H1 (cell line): ENCODE measurements around the gene UQCC3. TPM values are rescaled to one million over a fixed set of nuclear protein-coding genes. Genes with fewer than 3 reads are reported as not detected.
A peak's percentile ranks its signal among the peaks of the same experiment; 100 is the strongest.

Experiments used
- CTCF ChIA-PET: fragments of 300-600 bp; sonication (Branson Sonifier 250); formaldehyde crosslinking; loops from one replicate; lab custom pipeline; 2021; ENCODE audit not compliant: partially characterized antibody; lab: Charles Lee
- POLR2A ChIA-PET: fragments of 300-600 bp; sonication (Branson Sonifier 250); formaldehyde crosslinking; loops from one replicate; lab custom pipeline; 2021; ENCODE audit warnings: inconsistent platforms; ENCODE audit not compliant: partially characterized antibody; lab: Charles Lee
- DNase-seq, 2 experiments: peaks; one replicate each; pipeline versions ENCODE4 v3.0.0 to v3.0.0-alpha.2; 2010 to 2022; ENCODE audit warnings: low spot score in 2 of 2, low read depth in 1 of 2, mixed read lengths in 1 of 2
- FAIRE-seq: peaks from 2 replicates; lab custom pipeline; 2011; peaks lifted over from hg19 to GRCh38; lab: Jason Lieb, UNC
- H2AFZ ChIP-seq: 2 replicates; pipeline ENCODE4 v1.8.1; 2012; ENCODE audit warnings: low read length, inconsistent platforms
- H2AK5ac ChIP-seq: 2 replicates; pipeline ENCODE4 v1.6.1; 2013; ENCODE audit warnings: low read depth, low read length
- H2BK120ac ChIP-seq: replicated peaks from 2 replicates; pipeline ENCODE3; 2013; ENCODE audit warnings: low read depth, low read length, inconsistent platforms
- H2BK12ac ChIP-seq: 2 replicates; pipeline ENCODE4 v1.6.1; 2013; ENCODE audit warnings: low read depth, low read length
- H2BK15ac ChIP-seq: 2 replicates; pipeline ENCODE4 v1.6.1; 2013; ENCODE audit warnings: low read length
- H2BK20ac ChIP-seq: 2 replicates; pipeline ENCODE4 v1.6.1; 2013; ENCODE audit warnings: low read length
- H2BK5ac ChIP-seq: 2 replicates; pipeline ENCODE4 v1.6.1; 2013; ENCODE audit warnings: low read depth, low read length
- H3K14ac ChIP-seq: 2 replicates; pipeline ENCODE4 v1.6.1; 2013; ENCODE audit warnings: inconsistent platforms; ENCODE audit not compliant: insufficient read length
- H3K18ac ChIP-seq: 2 replicates; pipeline ENCODE4 v1.6.1; 2013; ENCODE audit warnings: low read length; ENCODE audit errors: extremely low read depth
- H3K23ac ChIP-seq: 2 replicates; pipeline ENCODE4 v1.6.1; 2013; ENCODE audit warnings: inconsistent platforms; ENCODE audit not compliant: insufficient read length
- H3K23me2 ChIP-seq: 2 replicates; pipeline ENCODE4 v1.6.1; 2013; ENCODE audit warnings: low read depth, low read length
- H3K27ac ChIP-seq: 2 replicates; pipeline ENCODE4 v1.6.1; 2011; ENCODE audit warnings: low read depth, low read length, inconsistent platforms
- H3K27me3 ChIP-seq, 4 experiments: replicated peaks in 1 of 4; 1 replicate in 1 of 4; 2 replicates in 3 of 4; pipeline versions ENCODE4 v1.6.1 to v1.8.1; 2011 to 2013; ENCODE audit warnings: low read length in 3 of 4, mild to moderate bottlenecking in 3 of 4, inconsistent platforms in 2 of 4, mixed read lengths in 2 of 4, moderate library complexity in 1 of 4; ENCODE audit not compliant: control insufficient read depth in 3 of 4, insufficient read depth in 3 of 4; ENCODE audit errors: extremely low read depth in 1 of 4
- H3K36me3 ChIP-seq, 4 experiments: 2 replicates each; pipeline versions ENCODE4 v1.6.1 to v1.8.1; 2011 to 2013; ENCODE audit warnings: mild to moderate bottlenecking in 4 of 4, low read length in 3 of 4, moderate library complexity in 2 of 4, control low read depth in 1 of 4, inconsistent platforms in 1 of 4; ENCODE audit not compliant: insufficient read depth in 4 of 4, control insufficient read depth in 2 of 4
- H3K4ac ChIP-seq: replicated peaks from 2 replicates; pipeline ENCODE3; 2013; ENCODE audit warnings: low read length, low read depth, mixed read lengths, inconsistent platforms; ENCODE audit not compliant: insufficient read length
- H3K4me1 ChIP-seq, 4 experiments: replicated peaks in 1 of 4; 1 replicate in 1 of 4; 2 replicates in 3 of 4; pipeline versions ENCODE4 v1.6.1 to v1.8.1; 2011 to 2013; ENCODE audit warnings: low read length in 3 of 4, inconsistent platforms in 2 of 4, mixed read lengths in 1 of 4; ENCODE audit not compliant: insufficient read depth in 4 of 4, control insufficient read depth in 3 of 4
- H3K4me2 ChIP-seq, 2 experiments: 2 replicates each; pipeline versions ENCODE4 v1.6.1 to v1.8.1; 2011 to 2013; ENCODE audit warnings: low read depth in 2 of 2, low read length in 2 of 2, control low read depth in 1 of 2, inconsistent platforms in 1 of 2, mild to moderate bottlenecking in 1 of 2; ENCODE audit not compliant: insufficient read depth in 1 of 2
- H3K4me3 ChIP-seq, 4 experiments: fragments of 200-600, 300-600 bp in 1 of 4; sonication (generic), shearing (Covaris generic), sonication (Bioruptor Twin) in 1 of 4; 2 replicates each; pipeline versions ENCODE4 v1.5.1 to v1.8.1; 2011 to 2016; ENCODE audit warnings: low read length in 4 of 4, low read depth in 3 of 4, control low read depth in 2 of 4, inconsistent platforms in 2 of 4, mild to moderate bottlenecking in 2 of 4, mixed read lengths in 1 of 4, moderate library complexity in 1 of 4; ENCODE audit not compliant: insufficient read depth in 2 of 4; ENCODE audit errors: extremely low read depth in 1 of 4
- H3K56ac ChIP-seq: replicated peaks from 2 replicates; pipeline ENCODE3; 2013; ENCODE audit warnings: low read depth, mild to moderate bottlenecking, mixed read lengths, low read length, inconsistent platforms; ENCODE audit not compliant: insufficient read length
- H3K79me1 ChIP-seq: 2 replicates; pipeline ENCODE4 v1.6.1; 2013; ENCODE audit warnings: low read depth, low read length, control low read depth
- H3K79me2 ChIP-seq, 2 experiments: 2 replicates each; pipeline versions ENCODE4 v1.6.1 to v1.8.1; 2012 to 2013; ENCODE audit warnings: low read length in 2 of 2, mild to moderate bottlenecking in 2 of 2, inconsistent platforms in 1 of 2; ENCODE audit not compliant: insufficient read depth in 2 of 2, control insufficient read depth in 1 of 2
- H3K9ac ChIP-seq, 4 experiments: replicated peaks in 1 of 4; 1 replicate in 1 of 4; 2 replicates in 3 of 4; pipeline versions ENCODE4 v1.6.1 to v1.8.1; 2011 to 2013; ENCODE audit warnings: low read depth in 3 of 4, low read length in 3 of 4, control low read depth in 2 of 4, mild to moderate bottlenecking in 2 of 4, moderate library complexity in 2 of 4, inconsistent platforms in 1 of 4; ENCODE audit errors: extremely low read depth in 1 of 4
- H3K9me3 ChIP-seq, 2 experiments: 2 replicates each; pipeline versions ENCODE4 v1.6.1 to v1.8.1; 2012 to 2013; ENCODE audit warnings: mild to moderate bottlenecking in 2 of 2, moderate library complexity in 2 of 2, control low read depth in 1 of 2, inconsistent platforms in 1 of 2, low read depth in 1 of 2, low read length in 1 of 2, mixed read lengths in 1 of 2; ENCODE audit not compliant: insufficient read depth in 2 of 2
- H4K20me1 ChIP-seq, 2 experiments: replicated peaks in 1 of 2; 2 replicates each; pipeline versions ENCODE3 to v1.8.1; 2011 to 2013; ENCODE audit warnings: inconsistent platforms in 2 of 2, low read length in 2 of 2, mild to moderate bottlenecking in 1 of 2; ENCODE audit not compliant: insufficient read depth in 2 of 2, control insufficient read depth in 1 of 2
- H4K5ac ChIP-seq: 2 replicates; pipeline ENCODE4 v1.6.1; 2013; ENCODE audit warnings: low read length, low read depth, mixed read lengths, inconsistent platforms; ENCODE audit not compliant: insufficient read length
- H4K8ac ChIP-seq: 2 replicates; pipeline ENCODE4 v1.8.0; 2013; ENCODE audit warnings: mild to moderate bottlenecking, moderate library complexity, low read length, inconsistent platforms; ENCODE audit not compliant: insufficient read depth; ENCODE audit errors: extremely low read depth
- H4K91ac ChIP-seq: replicated peaks from 2 replicates; pipeline ENCODE3; 2013; ENCODE audit warnings: low read length, mixed read lengths, inconsistent platforms; ENCODE audit not compliant: insufficient read length
- BCL11A ChIP-seq, 2 experiments: IDR thresholded peaks; one replicate each; pipeline ENCODE4 v1.6.1; 2011; ENCODE audit warnings: low read depth in 2 of 2, low read length in 2 of 2, mild to moderate bottlenecking in 2 of 2
- E2F6 ChIP-seq: IDR thresholded peaks from 2 replicates; pipeline ENCODE4 v1.6.1; 2012; ENCODE audit warnings: inconsistent platforms
- SAP30 ChIP-seq: fragments of 300-600 bp; sonication (generic); IDR thresholded peaks from 2 replicates; pipeline ENCODE4 v1.7.1; 2012; ENCODE audit warnings: low read length, moderate library complexity, mild to moderate bottlenecking, inconsistent platforms; ENCODE audit not compliant: insufficient read depth, insufficient replicate concordance
- TAF7 ChIP-seq: optimal IDR thresholded peaks from 2 replicates; pipeline ENCODE3; 2011; ENCODE audit warnings: low read depth, mild to moderate bottlenecking, inconsistent platforms, low read length, moderate library complexity, borderline replicate concordance
- WGBS, 2 experiments: shearing (Covaris generic) in 1 of 2; methylation state at CpG; one replicate each; pipeline versions ENCODE4 v1.1.6 to v1.1.7; 2013 to 2015; ENCODE audit warnings: low lambda C conversion rate in 2 of 2, mixed read lengths in 2 of 2, inconsistent platforms in 1 of 2, low coverage in 1 of 2, missing lambda C conversion rate in 1 of 2; ENCODE audit not compliant: insufficient replicate concordance in 2 of 2, insufficient coverage in 1 of 2, insufficient read length in 1 of 2; ENCODE audit errors: extremely low coverage in 1 of 2, missing lambda C conversion rate in 1 of 2; 5-methylcytosine and 5-hydroxymethylcytosine counted together
- polyA plus RNA-seq, 7 experiments: library from polyadenylated mRNA; depleted of rRNA in 3 of 7; stranded (reverse) in 5 of 7; unstranded in 2 of 7; fragments of >200 nt in 5 of 7; fragments of 200-250 nt in 2 of 7; gene quantifications; 1 replicate in 5 of 7; 2 replicates in 1 of 7; 4 replicates in 1 of 7; pipeline versions ENCODE4 v1.2.1 to v1.2.3, GENCODE V29; 2011 to 2013; ENCODE audit warnings: missing spikeins in 2 of 7, mixed read lengths in 2 of 7
- total RNA-seq: library from RNA; stranded (reverse); fragmentation: NEBNext Ultra II Directional; extraction: Animal tissue kit (Norgen Biotek cat#: 25700); gene quantifications from 2 replicates; pipeline ENCODE4 v1.2.1, GENCODE V29; 2021

UQCC3 gene
- total and polyA plus RNA-seq, 2 of the 8 experiments (the other 6 are each of a cell fraction or from before 2014, with no cell fraction given): 14.2 to 15.7 TPM

GRCh38 chr11:62713343-62713742 lies 41.9 kb downstream of the UQCC3 start:
- Histone ChIP-seq H4K91ac (no peak overlapping the region), H3K4me1 (peaks cover 0 to 27% (median 11%) of the 10 kb centered on the region in 4 experiments; a peak in 6 of 7 replicates), H2AFZ (no peak overlapping the region), H2BK120ac (no peak overlapping the region), H3K27ac (peak overlapping the region; percentile 13; the same call in 1 of the 2 replicates), H4K8ac (no peak overlapping the region), H2BK15ac (no peak overlapping the region), H2BK20ac (no peak overlapping the region), H2BK12ac (no peak overlapping the region), H3K23ac (no peak overlapping the region), H3K56ac (no peak overlapping the region), H3K18ac (no peak overlapping the region; the same call in 1 of the 2 replicates), H3K36me3 (peaks cover 26 to 76% (median 54%) of the 10 kb centered on the region in 4 experiments), H3K9me3 (no peaks in the 10 kb centered on the region), H2AK5ac (no peak overlapping the region), H4K20me1 (peaks cover 0 to 3% of the 10 kb centered on the region in 2 experiments), H3K4ac (no peak overlapping the region), H3K79me1 (no peaks in the 10 kb centered on the region; the same call in 1 of the 2 replicates), H4K5ac (no peak overlapping the region), H3K4me2 (no peak overlapping the region), H3K27me3 (no peaks in the 10 kb centered on the region; a peak in 1 of 7 replicates), H3K14ac (no peak overlapping the region), H2BK5ac (no peak overlapping the region), H3K9ac (no peak overlapping the region), H3K23me2 (peaks cover 8% of the 10 kb centered on the region), H3K4me3 (no peak overlapping the region), H3K79me2 (peaks cover 0 to 11% of the 10 kb centered on the region in 2 experiments; a peak in 2 of 4 replicates)
- DNase-seq (no peak), FAIRE-seq (no peak)
- TF ChIP-seq TAF7: no peak
- TF ChIP-seq E2F6: no peak
- no peak for TF ChIP-seq BCL11A (IDR thresholded peaks at IDR 0.05; ENCODE audit: low read depth in 2 of 2, low read length in 2 of 2)
- TF ChIP-seq SAP30: no peak
- CTCF ChIA-PET: interaction anchor here (0.8 to 4.0 kb wide), 5 partner anchors 10 to 73 kb away, joined by 3 to 26 read pairs (median 4); partner anchors contain the start of gene TAF6L
- POLR2A ChIA-PET: interaction anchor here (0.9 to 61.4 kb wide), 9 partner anchors 10 to 176 kb away, joined by 3 to 2041 read pairs (median 5); partner anchors contain the start of genes C11orf98, CSKMT, GANAB and HNRNPUL2
- WGBS, 2 experiments: 89% methylated on average over 2 of the region's 2 CpGs; no CpG with 5 or more reads in 1 of the 2 experiments
